Endothelial cell of umbilical vein (primary cell): Measurements from ENCODE around the gene AUTS2. TPM values are rescaled to one million over a fixed set of nuclear protein-coding genes. Genes with fewer than 3 reads are reported as not detected.

Experiments
- BruUV-seq: library from RNA; stranded (reverse); fragments of 400-500 nt; replicated peaks from 2 replicates; lab custom pipeline; 2021; lab: Mats Ljungman, UMichigan
- CTCF ChIA-PET: fragments of 300-600, 350-600 bp; sonication (Branson Sonifier 250); formaldehyde crosslinking; loops from one replicate; lab custom pipeline; 2021; ENCODE audit warnings: antibody characterized with exemption, inconsistent platforms; lab: Charles Lee
- POLR2A ChIA-PET: fragments of 300-600, 350-600 bp; sonication (Branson Sonifier 250); formaldehyde crosslinking; loops from one replicate; lab custom pipeline; 2021; ENCODE audit warnings: antibody characterized with exemption, inconsistent platforms; lab: Charles Lee
- DNase-seq: peaks from one replicate; pipeline ENCODE4 v3.0.0-alpha.2; 2011; ENCODE audit warnings: low read depth, low spot score
- FAIRE-seq: peaks from 2 replicates; lab custom pipeline; 2011; peaks lifted over from hg19 to GRCh38; lab: Jason Lieb, UNC
- H2AFZ ChIP-seq: 2 replicates; pipeline ENCODE4 v1.6.0; 2012; ENCODE audit warnings: low read depth, low read length, control low read depth, inconsistent platforms
- H3K27ac ChIP-seq: 2 replicates; pipeline ENCODE4 v1.5.1; 2011; ENCODE audit warnings: low read depth, mild to moderate bottlenecking, control low read depth, low read length, moderate library complexity; ENCODE audit not compliant: insufficient read depth
- H3K27me3 ChIP-seq, 2 experiments: 2 replicates each; pipeline versions ENCODE4 v1.6.0 to v1.6.1; 2011; ENCODE audit warnings: low read length in 2 of 2, mixed read lengths in 1 of 2; ENCODE audit not compliant: control insufficient read depth in 2 of 2, insufficient read depth in 2 of 2
- H3K36me3 ChIP-seq, 2 experiments: 2 replicates in 1 of 2; 3 replicates in 1 of 2; pipeline ENCODE4 v1.5.1; 2011; ENCODE audit warnings: low read length in 2 of 2, mild to moderate bottlenecking in 1 of 2, moderate library complexity in 1 of 2; ENCODE audit not compliant: control insufficient read depth in 2 of 2, insufficient read depth in 2 of 2; ENCODE audit errors: extremely low read depth in 1 of 2
- H3K4me1 ChIP-seq: 3 replicates; pipeline ENCODE4 v1.5.1; 2011; ENCODE audit warnings: mild to moderate bottlenecking, low read length; ENCODE audit not compliant: control insufficient read depth, insufficient read depth; ENCODE audit errors: extremely low read depth
- H3K4me2 ChIP-seq: 2 replicates; pipeline ENCODE4 v1.6.1; 2011; ENCODE audit warnings: low read length, control low read depth, mixed read lengths; ENCODE audit not compliant: insufficient read depth
- H3K4me3 ChIP-seq, 3 experiments: fragments of 200-600 bp in 1 of 3; sonication (generic), shearing (Covaris generic) in 1 of 3; replicated peaks in 1 of 3; 2 replicates each; pipeline ENCODE4 v1.5.1; 2011 to 2016; ENCODE audit warnings: control low read depth in 3 of 3, low read length in 3 of 3, mild to moderate bottlenecking in 2 of 3, inconsistent platforms in 1 of 3, low read depth in 1 of 3, moderate library complexity in 1 of 3; ENCODE audit not compliant: insufficient read depth in 1 of 3
- H3K79me2 ChIP-seq: 2 replicates; pipeline ENCODE4 v1.6.0; 2012; ENCODE audit warnings: low read length, inconsistent platforms; ENCODE audit not compliant: control insufficient read depth, insufficient read depth
- H3K9ac ChIP-seq: replicated peaks from 2 replicates; pipeline ENCODE3; 2011; ENCODE audit warnings: low read length, control low read depth; ENCODE audit not compliant: insufficient read depth; ENCODE audit errors: extremely low read depth
- H3K9me1 ChIP-seq: replicated peaks from 3 replicates; pipeline ENCODE4 v1.6.0; 2011; ENCODE audit warnings: mild to moderate bottlenecking, low read length; ENCODE audit not compliant: control insufficient read depth, insufficient read depth; ENCODE audit errors: extremely low read depth
- H3K9me3 ChIP-seq: replicated peaks from 2 replicates; pipeline ENCODE4 v1.5.1; 2012; ENCODE audit warnings: low read length, inconsistent platforms; ENCODE audit not compliant: control insufficient read depth, insufficient read depth
- H4K20me1 ChIP-seq: replicated peaks from 2 replicates; pipeline ENCODE3; 2011; ENCODE audit warnings: mild to moderate bottlenecking, low read length; ENCODE audit not compliant: control insufficient read depth, insufficient read depth; ENCODE audit errors: extremely low read depth
- CTCF ChIP-seq, 2 donors: IDR thresholded peaks; 1 replicate in 1 of 2; 2 replicates in 1 of 2; pipeline ENCODE4 v1.5.1; 2011; ENCODE audit warnings: low read length in 2 of 2, mild to moderate bottlenecking in 2 of 2, moderate library complexity in 2 of 2, control low read depth in 1 of 2, inconsistent platforms in 1 of 2, low read depth in 1 of 2; ENCODE audit not compliant: insufficient read depth in 1 of 2; ENCODE audit errors: extremely low read depth in 1 of 2
- EZH2 ChIP-seq: IDR thresholded peaks from 2 replicates; pipeline ENCODE4 v1.6.1; 2012; ENCODE audit warnings: borderline replicate concordance, low read depth, mild to moderate bottlenecking, moderate library complexity, low read length, inconsistent platforms; ENCODE audit not compliant: severe bottlenecking
- FOS ChIP-seq: IDR thresholded peaks from 2 replicates; pipeline ENCODE4 v1.6.1; 2011; ENCODE audit warnings: mild to moderate bottlenecking, low read length, moderate library complexity, borderline replicate concordance; ENCODE audit not compliant: insufficient read depth
- GATA2 ChIP-seq: IDR thresholded peaks from 2 replicates; pipeline ENCODE4 v1.7.0; 2011; ENCODE audit warnings: low read depth, mild to moderate bottlenecking, moderate library complexity, mixed read lengths, low read length; ENCODE audit not compliant: insufficient read length, insufficient read depth
- JUN ChIP-seq: IDR thresholded peaks from 2 replicates; pipeline ENCODE4 v1.6.1; 2011; ENCODE audit warnings: borderline replicate concordance, low read depth; ENCODE audit not compliant: insufficient read length, insufficient read depth
- MYC ChIP-seq: IDR thresholded peaks from one replicate; pipeline ENCODE4 v1.6.1; 2011; ENCODE audit warnings: mild to moderate bottlenecking, low read depth, low read length
- POLR2A ChIP-seq: IDR thresholded peaks from 2 replicates; pipeline ENCODE4 v1.6.1; 2012; ENCODE audit warnings: low read depth, mild to moderate bottlenecking, control low read depth, low read length
- POLR2AphosphoS5 ChIP-seq: IDR thresholded peaks from 2 replicates; pipeline ENCODE4 v1.6.1; 2012; ENCODE audit warnings: low read depth, mild to moderate bottlenecking, control low read depth, low read length, moderate library complexity; ENCODE audit not compliant: insufficient read depth
- dilution Hi-C: fragments of 300-500 bp; cut with MboI; formaldehyde crosslinking; loops from one replicate; pipeline ENCODE4 v1.15.0; 2019; ENCODE audit warnings: low sequenced_read_pairs; ENCODE audit not compliant: extremely low pct_ligation_motif_present
- intact Hi-C: fragments of 100-400 bp; cut with micrococcal nuclease; formaldehyde crosslinking; loops from one replicate; pipeline ENCODE4 v1.10.0; 2022
- polyA plus RNA-seq, 4 experiments: library from polyadenylated mRNA; depleted of rRNA in 3 of 4; stranded (reverse) in 3 of 4; unstranded in 1 of 4; fragments of >200 nt; gene quantifications; 2 replicates each; pipeline versions ENCODE4 v1.2.1 to v1.2.3, GENCODE V29; 2011 to 2012; ENCODE audit warnings: missing spikeins in 1 of 4
- total RNA-seq: library from RNA; stranded (reverse); gene quantifications from 2 replicates; pipeline ENCODE4 v1.2.3, GENCODE V29; 2021
- TF ChIP-seq, protein P1 (sequence below): IDR thresholded peaks from 2 replicates; pipeline ENCODE4 v1.6.1; 2011; ENCODE audit not compliant: insufficient read depth, insufficient read length

Gene AUTS2
- total and polyA plus RNA-seq, 2 donors (not counting 3 experiments of a cell fraction or from before 2014, with no cell fraction given): 0.59 to 8.0 TPM

GRCh38 chr7:69728304-69728703, 130.0 kb downstream of the AUTS2 start:
- ChIA-PET POLR2A (no interaction called here), CTCF (no interaction called here)
- no peaks in the 10 kb centered on the region for H4K20me1 ChIP-seq
- no peaks in the 10 kb centered on the region for H3K79me2 ChIP-seq
- intact Hi-C loops (no loop called here), dilution Hi-C loops (no loop called here)
- DNase-seq (no peak), FAIRE-seq (no peak)
- H3K36me3 ChIP-seq: no peaks in the 10 kb centered on the region
- H3K27ac ChIP-seq: no peak overlapping the region
- H3K4me3 ChIP-seq: no peak overlapping the region
- no peak overlapping the region for H3K4me2 ChIP-seq
- no peak overlapping the region for H2AFZ ChIP-seq
- H3K9me1 ChIP-seq: no peaks in the 10 kb centered on the region
- no peak for TF ChIP-seq JUN
- no peak for TF ChIP-seq POLR2AphosphoS5
- TF ChIP-seq FOS: no peak
- BruUV-seq: no TSS peak
- no peaks in the 10 kb centered on the region for H3K4me1 ChIP-seq
- no peaks in the 10 kb centered on the region for H3K27me3 ChIP-seq
- H3K9me3 ChIP-seq: no peaks in the 10 kb centered on the region
- H3K9ac ChIP-seq: no peak overlapping the region

- H3K4me1 ChIP-seq: no peaks in the 10 kb centered on the region
- CTCF ChIA-PET: no interaction called here
- H3K9me3 ChIP-seq: no peaks in the 10 kb centered on the region
- H3K79me2 ChIP-seq: no peaks in the 10 kb centered on the region
- intact Hi-C loops: no loop called here
- TF ChIP-seq POLR2AphosphoS5 (no peak), POLR2A (no peak), JUN (no peak), FOS (no peak), MYC (no peak), GATA2 (no peak), CTCF (IDR thresholded peaks at IDR 0.05; ENCODE audit: extremely low read depth in 1 of 2, insufficient read depth in 1 of 2, low read depth in 1 of 2, low read length in 2 of 2) (no peak), EZH2 (no peak)
- TF ChIP-seq, protein P1, sequence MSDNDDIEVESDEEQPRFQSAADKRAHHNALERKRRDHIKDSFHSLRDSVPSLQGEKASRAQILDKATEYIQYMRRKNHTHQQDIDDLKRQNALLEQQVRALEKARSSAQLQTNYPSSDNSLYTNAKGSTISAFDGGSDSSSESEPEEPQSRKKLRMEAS: no peak
- H2AFZ ChIP-seq: no peak overlapping the region
- no peak for DNase-seq
- no peak overlapping the region for H3K4me2 ChIP-seq
- dilution Hi-C loops: no loop called here
- no peak for FAIRE-seq
- POLR2A ChIA-PET: no interaction called here
- H3K36me3 ChIP-seq: no peaks in the 10 kb centered on the region
- no peaks in the 10 kb centered on the region for H3K27me3 ChIP-seq
- no peak overlapping the region for H3K9ac ChIP-seq
- H3K27ac ChIP-seq: no peak overlapping the region
- no peak overlapping the region for H3K4me3 ChIP-seq
- no TSS peak for BruUV-seq
- H3K9me1 ChIP-seq: no peaks in the 10 kb centered on the region
- no peaks in the 10 kb centered on the region for H4K20me1 ChIP-seq
These were observed 133.9 kb downstream of the AUTS2 start for GRCh38 chr7:69732203-69732602.
